K562 (cell line): ENCODE measurements around the gene SMYD2. TPM values are rescaled to one million over a fixed set of nuclear protein-coding genes. Genes with fewer than 3 reads are reported as not detected.
A peak's percentile ranks its signal among the peaks of the same experiment; 100 is the strongest.

Source experiments
- BRCA1 ChIP-seq, 2 experiments: fragments of 450-650 bp in 1 of 2; sonication (generic) in 1 of 2; formaldehyde crosslinking in 1 of 2; IDR thresholded peaks; 2 replicates each; pipeline versions ENCODE4 v1.5.0 to v1.6.1; 2017 to 2020; ENCODE audit warnings: mild to moderate bottlenecking in 1 of 2, missing genetic modification reagents in 1 of 2
- DACH1 ChIP-seq: fragments of 450-650 bp; IDR thresholded peaks from 2 replicates; pipeline ENCODE4 v1.6.1; 2018; ENCODE audit not compliant: partially characterized antibody
- DMBX1 ChIP-seq: fragments of 250-450 bp; sonication (Bioruptor Pico); IDR thresholded peaks from 2 replicates; pipeline ENCODE4 v1.8.0; 2022; ENCODE audit warnings: inconsistent platforms, mild to moderate bottlenecking, moderate library complexity, borderline replicate concordance
- HCFC1 ChIP-seq: IDR thresholded peaks from 2 replicates; pipeline ENCODE4 v1.6.1; 2012; ENCODE audit warnings: low read depth, low read length, improper control_type of control experiment
- HMGN3 ChIP-seq: IDR thresholded peaks from 2 replicates; pipeline ENCODE4 v1.6.1; 2011; ENCODE audit warnings: borderline replicate concordance, low read depth, mild to moderate bottlenecking, mixed read lengths, low read length; ENCODE audit not compliant: insufficient read length; ENCODE audit errors: extremely low read depth
- RAD51 ChIP-seq: fragments of 450-650 bp; IDR thresholded peaks from 2 replicates; pipeline ENCODE4 v1.7.1; 2016; ENCODE audit warnings: low read depth, mild to moderate bottlenecking, borderline replicate concordance
- TARDBP ChIP-seq: fragments of 450-650 bp; IDR thresholded peaks from 2 replicates; pipeline ENCODE4 v1.6.1; 2016
- YY1 ChIP-seq, 3 experiments: IDR thresholded peaks; 2 replicates each; pipeline ENCODE4 v1.6.1; 2011; ENCODE audit warnings: low read length in 2 of 3, mild to moderate bottlenecking in 2 of 3, moderate library complexity in 2 of 3, borderline replicate concordance in 1 of 3, control low read depth in 1 of 3, low read depth in 1 of 3; ENCODE audit not compliant: insufficient read depth in 3 of 3, insufficient replicate concordance in 2 of 3, control insufficient read depth in 1 of 3, insufficient read length in 1 of 3; ENCODE audit errors: extremely low read depth in 1 of 3
- ZNF134 ChIP-seq: fragments of 250-450 bp; sonication (Bioruptor Pico); conservative IDR thresholded peaks from 2 replicates; pipeline ENCODE4 v1.4.0; 2020
- ZNF165 ChIP-seq: fragments of 250-450 bp; sonication (Bioruptor Pico); IDR thresholded peaks from 2 replicates; pipeline ENCODE4 v1.4.0; 2020; ENCODE audit warnings: borderline replicate concordance
- ZNF24 ChIP-seq: fragments of 450-650 bp; IDR thresholded peaks from 2 replicates; pipeline ENCODE4 v1.6.1; 2016
- ZNF311 ChIP-seq: fragments of 250-450 bp; sonication (Bioruptor Pico); IDR thresholded peaks from 2 replicates; pipeline ENCODE4 v1.4.0; 2020; ENCODE audit warnings: mild to moderate bottlenecking, moderate library complexity
- ZNF695 ChIP-seq: fragments of 450-650 bp; formaldehyde crosslinking; IDR thresholded peaks from 2 replicates; pipeline ENCODE4 v1.4.0; 2020; ENCODE audit warnings: mild to moderate bottlenecking, moderate library complexity
- ZNF699 ChIP-seq: fragments of 250-450 bp; sonication (Bioruptor Pico); IDR thresholded peaks from 2 replicates; pipeline ENCODE4 v1.8.0; 2021; ENCODE audit warnings: mild to moderate bottlenecking, moderate library complexity; ENCODE audit not compliant: insufficient replicate concordance
- polyA plus RNA-seq, 8 experiments: library from polyadenylated mRNA; depleted of rRNA in 4 of 8; stranded (reverse) in 5 of 8; unstranded in 3 of 8; fragments of >200 nt; fragmentation: Nextera tagmentation in 2 of 8; fragmentation: Illumina TruSeq in 1 of 8; extraction: Ambion mirVana in 2 of 8; extraction: Trizol in 1 of 8; gene quantifications; 2 replicates each; pipeline versions ENCODE4 v1.2.1 to v1.2.3, GENCODE V29; 2011 to 2014; ENCODE audit warnings: inconsistent platforms in 1 of 8, missing spikeins in 1 of 8
- total RNA-seq, 7 experiments: library from RNA; depleted of rRNA in 6 of 7; stranded (reverse); fragments of >200 nt in 6 of 7; fragmentation: Illumina TruSeq in 2 of 7; extraction: Trizol in 2 of 7; gene quantifications; 2 replicates each; pipeline versions ENCODE4 v1.2.1 to v1.2.3, GENCODE V29; 2011 to 2021; ENCODE audit warnings: low replicate concordance in 1 of 7
- TF ChIP-seq, protein P1 (sequence below): fragments of 250-450 bp; sonication (Bioruptor Pico); IDR thresholded peaks from 2 replicates; pipeline ENCODE4 v1.8.0; 2021; ENCODE audit warnings: moderate library complexity, mild to moderate bottlenecking, inconsistent platforms
- TF ChIP-seq, protein P2 (sequence below): sonication (generic); formaldehyde crosslinking; IDR thresholded peaks from 2 replicates; pipeline ENCODE4 v1.4.0; 2020; ENCODE audit warnings: mild to moderate bottlenecking, missing genetic modification reagents
- TF ChIP-seq, protein P3 (sequence below): fragments of 250-450 bp; sonication (Bioruptor Pico); IDR thresholded peaks from 2 replicates; pipeline ENCODE4 v1.8.0; 2022; ENCODE audit warnings: moderate library complexity, mild to moderate bottlenecking, inconsistent platforms
- TF ChIP-seq, protein P4 (sequence below): fragments of 250-450 bp; sonication (Bioruptor Pico); IDR thresholded peaks from 2 replicates; pipeline ENCODE4 v1.4.0; 2020; ENCODE audit warnings: mild to moderate bottlenecking
- TF ChIP-seq, protein P5 (sequence below): sonication (generic); formaldehyde crosslinking; IDR thresholded peaks from 2 replicates; pipeline ENCODE4 v1.8.0; 2022; ENCODE audit warnings: missing genetic modification reagents, mild to moderate bottlenecking, moderate library complexity, borderline replicate concordance

SMYD2 gene
- total and polyA plus RNA-seq, 9 of the 15 experiments (the other 6 are each of a cell fraction or from before 2014, with no cell fraction given): 13.8 to 81.3 (median 39.9) TPM

DNA sequence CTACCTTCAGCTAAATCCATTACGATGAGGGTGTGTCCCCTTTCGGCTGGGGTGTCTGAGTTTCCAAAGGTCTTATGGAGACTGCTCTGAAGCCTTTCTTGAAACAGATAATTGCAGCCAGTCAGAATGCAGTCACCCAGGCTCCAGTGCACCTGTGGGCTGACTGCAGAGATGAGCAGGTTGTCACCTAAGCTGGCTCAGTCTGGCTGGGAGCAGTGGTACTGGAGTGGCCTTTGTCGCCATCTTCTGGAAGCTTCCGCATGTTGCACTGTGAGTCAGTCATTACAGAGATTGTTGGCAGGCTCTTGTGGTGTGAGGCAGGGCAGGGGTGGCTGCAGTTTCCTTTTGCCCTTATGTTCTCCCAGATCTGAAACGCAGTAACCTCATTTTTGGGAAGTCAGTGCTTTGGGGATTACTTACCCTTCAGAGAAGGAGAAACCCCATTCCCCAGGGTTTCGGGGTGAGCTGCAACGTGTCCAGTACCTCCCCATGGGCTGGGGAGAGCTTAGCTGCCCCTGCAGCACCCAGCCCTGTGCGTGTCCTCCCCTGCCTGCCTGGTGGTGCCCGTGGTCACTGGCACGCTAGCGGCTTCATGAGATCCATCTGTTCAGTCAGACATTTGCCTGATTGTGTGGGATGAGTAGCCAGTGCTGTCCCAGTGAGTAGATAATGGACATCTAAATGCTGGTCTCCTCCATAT lies 48.0 kb downstream of the SMYD2 start (continued):
- TF ChIP-seq RAD51 (no peak), YY1 (IDR thresholded peaks at IDR 0.05; ENCODE audit: borderline replicate concordance in 1 of 3, control insufficient read depth in 1 of 3, extremely low read depth in 1 of 3, insufficient read depth in 3 of 3, insufficient read length in 1 of 3, insufficient replicate concordance in 2 of 3, low read depth in 1 of 3, low read length in 2 of 3) (peak in 1 of 3 experiments; percentile 29), DACH1 (no peak), ZNF134 (CRISPR knock-in tag) (no peak), DMBX1 (CRISPR knock-in tag) (no peak), ZNF311 (CRISPR knock-in tag) (no peak), HCFC1 (0 out of 2 replicates have a peak, but pooled peaks have one; percentile 20), ZNF699 (CRISPR knock-in tag) (no peak), TARDBP (no peak), ZNF165 (CRISPR knock-in tag) (no peak), ZNF695 (no peak), HMGN3 (no peak), BRCA1 (IDR thresholded peaks at IDR 0.05) (no peak), BRCA1 (CRISPR knock-in tag; IDR thresholded peaks at IDR 0.05) (no peak), ZNF24 (no peak)
- TF ChIP-seq, protein P1, sequence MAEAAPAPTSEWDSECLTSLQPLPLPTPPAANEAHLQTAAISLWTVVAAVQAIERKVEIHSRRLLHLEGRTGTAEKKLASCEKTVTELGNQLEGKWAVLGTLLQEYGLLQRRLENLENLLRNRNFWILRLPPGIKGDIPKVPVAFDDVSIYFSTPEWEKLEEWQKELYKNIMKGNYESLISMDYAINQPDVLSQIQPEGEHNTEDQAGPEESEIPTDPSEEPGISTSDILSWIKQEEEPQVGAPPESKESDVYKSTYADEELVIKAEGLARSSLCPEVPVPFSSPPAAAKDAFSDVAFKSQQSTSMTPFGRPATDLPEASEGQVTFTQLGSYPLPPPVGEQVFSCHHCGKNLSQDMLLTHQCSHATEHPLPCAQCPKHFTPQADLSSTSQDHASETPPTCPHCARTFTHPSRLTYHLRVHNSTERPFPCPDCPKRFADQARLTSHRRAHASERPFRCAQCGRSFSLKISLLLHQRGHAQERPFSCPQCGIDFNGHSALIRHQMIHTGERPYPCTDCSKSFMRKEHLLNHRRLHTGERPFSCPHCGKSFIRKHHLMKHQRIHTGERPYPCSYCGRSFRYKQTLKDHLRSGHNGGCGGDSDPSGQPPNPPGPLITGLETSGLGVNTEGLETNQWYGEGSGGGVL (CRISPR knock-in tag): no peak
- TF ChIP-seq, protein P2, sequence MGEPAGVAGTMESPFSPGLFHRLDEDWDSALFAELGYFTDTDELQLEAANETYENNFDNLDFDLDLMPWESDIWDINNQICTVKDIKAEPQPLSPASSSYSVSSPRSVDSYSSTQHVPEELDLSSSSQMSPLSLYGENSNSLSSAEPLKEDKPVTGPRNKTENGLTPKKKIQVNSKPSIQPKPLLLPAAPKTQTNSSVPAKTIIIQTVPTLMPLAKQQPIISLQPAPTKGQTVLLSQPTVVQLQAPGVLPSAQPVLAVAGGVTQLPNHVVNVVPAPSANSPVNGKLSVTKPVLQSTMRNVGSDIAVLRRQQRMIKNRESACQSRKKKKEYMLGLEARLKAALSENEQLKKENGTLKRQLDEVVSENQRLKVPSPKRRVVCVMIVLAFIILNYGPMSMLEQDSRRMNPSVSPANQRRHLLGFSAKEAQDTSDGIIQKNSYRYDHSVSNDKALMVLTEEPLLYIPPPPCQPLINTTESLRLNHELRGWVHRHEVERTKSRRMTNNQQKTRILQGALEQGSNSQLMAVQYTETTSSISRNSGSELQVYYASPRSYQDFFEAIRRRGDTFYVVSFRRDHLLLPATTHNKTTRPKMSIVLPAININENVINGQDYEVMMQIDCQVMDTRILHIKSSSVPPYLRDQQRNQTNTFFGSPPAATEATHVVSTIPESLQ (CRISPR knock-in tag): no peak
- TF ChIP-seq, protein P3, sequence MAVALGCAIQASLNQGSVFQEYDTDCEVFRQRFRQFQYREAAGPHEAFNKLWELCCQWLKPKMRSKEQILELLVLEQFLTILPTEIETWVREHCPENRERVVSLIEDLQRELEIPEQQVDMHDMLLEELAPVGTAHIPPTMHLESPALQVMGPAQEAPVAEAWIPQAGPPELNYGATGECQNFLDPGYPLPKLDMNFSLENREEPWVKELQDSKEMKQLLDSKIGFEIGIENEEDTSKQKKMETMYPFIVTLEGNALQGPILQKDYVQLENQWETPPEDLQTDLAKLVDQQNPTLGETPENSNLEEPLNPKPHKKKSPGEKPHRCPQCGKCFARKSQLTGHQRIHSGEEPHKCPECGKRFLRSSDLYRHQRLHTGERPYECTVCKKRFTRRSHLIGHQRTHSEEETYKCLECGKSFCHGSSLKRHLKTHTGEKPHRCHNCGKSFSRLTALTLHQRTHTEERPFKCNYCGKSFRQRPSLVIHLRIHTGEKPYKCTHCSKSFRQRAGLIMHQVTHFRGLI (CRISPR knock-in tag): no peak
- TF ChIP-seq, protein P4, sequence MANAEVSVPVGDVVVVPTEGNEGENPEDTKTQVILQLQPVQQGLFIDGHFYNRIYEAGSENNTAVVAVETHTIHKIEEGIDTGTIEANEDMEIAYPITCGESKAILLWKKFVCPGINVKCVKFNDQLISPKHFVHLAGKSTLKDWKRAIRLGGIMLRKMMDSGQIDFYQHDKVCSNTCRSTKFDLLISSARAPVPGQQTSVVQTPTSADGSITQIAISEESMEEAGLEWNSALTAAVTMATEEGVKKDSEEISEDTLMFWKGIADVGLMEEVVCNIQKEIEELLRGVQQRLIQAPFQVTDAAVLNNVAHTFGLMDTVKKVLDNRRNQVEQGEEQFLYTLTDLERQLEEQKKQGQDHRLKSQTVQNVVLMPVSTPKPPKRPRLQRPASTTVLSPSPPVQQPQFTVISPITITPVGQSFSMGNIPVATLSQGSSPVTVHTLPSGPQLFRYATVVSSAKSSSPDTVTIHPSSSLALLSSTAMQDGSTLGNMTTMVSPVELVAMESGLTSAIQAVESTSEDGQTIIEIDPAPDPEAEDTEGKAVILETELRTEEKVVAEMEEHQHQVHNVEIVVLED: no peak
- TF ChIP-seq, protein P5, sequence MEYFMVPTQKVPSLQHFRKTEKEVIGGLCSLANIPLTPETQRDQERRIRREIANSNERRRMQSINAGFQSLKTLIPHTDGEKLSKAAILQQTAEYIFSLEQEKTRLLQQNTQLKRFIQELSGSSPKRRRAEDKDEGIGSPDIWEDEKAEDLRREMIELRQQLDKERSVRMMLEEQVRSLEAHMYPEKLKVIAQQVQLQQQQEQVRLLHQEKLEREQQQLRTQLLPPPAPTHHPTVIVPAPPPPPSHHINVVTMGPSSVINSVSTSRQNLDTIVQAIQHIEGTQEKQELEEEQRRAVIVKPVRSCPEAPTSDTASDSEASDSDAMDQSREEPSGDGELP (CRISPR knock-in tag): peak; percentile 31; the same call in 1 of the 2 replicates
